ENCODE data around the gene ATXN10. TPM values are rescaled to one million over a fixed set of nuclear protein-coding genes. Genes with fewer than 3 reads are reported as not detected.

The ATXN10 gene
- total RNA-seq, 1 experiment from 2014 or later: 135 TPM

DNA sequence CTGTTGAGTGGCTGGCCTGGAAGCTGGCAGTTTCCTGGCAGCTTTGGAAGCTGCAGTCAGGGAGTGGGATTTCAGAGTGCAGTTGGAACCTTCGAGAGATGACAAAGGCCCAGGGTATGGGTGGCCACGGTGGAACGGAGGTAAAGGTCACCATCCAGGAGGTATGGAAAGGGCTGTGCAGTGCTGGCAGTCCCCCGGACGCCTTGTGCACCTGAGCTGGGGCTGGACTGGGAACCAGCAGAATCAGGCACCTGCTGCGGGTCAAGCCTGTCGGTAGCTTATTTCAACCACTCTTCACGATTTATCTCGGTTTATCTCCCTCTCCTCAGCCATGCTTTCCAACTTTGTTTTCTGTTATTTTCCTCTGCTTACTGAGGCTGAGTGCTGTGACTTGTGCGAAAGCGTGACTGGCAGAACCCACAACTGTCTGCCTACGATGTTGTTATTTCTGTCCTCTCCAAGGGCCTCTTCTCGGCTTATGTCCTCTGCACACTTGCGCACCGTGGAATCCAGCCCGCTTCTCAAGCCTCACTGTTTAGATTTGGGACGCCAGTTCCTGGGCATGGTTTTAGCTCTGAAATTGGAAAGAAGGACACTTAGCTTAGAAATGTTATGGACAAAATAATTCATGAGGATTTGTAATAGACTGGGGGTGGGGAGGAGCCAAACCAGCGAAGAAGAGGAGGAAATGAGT is 24.0 kb upstream of the ATXN10 start (continued):
- TF ChIP-seq RAD21 (IDR thresholded peaks at IDR 0.05; ENCODE audit: low read depth): no peak
- TF ChIP-seq EZH2phosphoT487 (IDR thresholded peaks at IDR 0.05; ENCODE audit: borderline replicate concordance): no peak

DNA sequence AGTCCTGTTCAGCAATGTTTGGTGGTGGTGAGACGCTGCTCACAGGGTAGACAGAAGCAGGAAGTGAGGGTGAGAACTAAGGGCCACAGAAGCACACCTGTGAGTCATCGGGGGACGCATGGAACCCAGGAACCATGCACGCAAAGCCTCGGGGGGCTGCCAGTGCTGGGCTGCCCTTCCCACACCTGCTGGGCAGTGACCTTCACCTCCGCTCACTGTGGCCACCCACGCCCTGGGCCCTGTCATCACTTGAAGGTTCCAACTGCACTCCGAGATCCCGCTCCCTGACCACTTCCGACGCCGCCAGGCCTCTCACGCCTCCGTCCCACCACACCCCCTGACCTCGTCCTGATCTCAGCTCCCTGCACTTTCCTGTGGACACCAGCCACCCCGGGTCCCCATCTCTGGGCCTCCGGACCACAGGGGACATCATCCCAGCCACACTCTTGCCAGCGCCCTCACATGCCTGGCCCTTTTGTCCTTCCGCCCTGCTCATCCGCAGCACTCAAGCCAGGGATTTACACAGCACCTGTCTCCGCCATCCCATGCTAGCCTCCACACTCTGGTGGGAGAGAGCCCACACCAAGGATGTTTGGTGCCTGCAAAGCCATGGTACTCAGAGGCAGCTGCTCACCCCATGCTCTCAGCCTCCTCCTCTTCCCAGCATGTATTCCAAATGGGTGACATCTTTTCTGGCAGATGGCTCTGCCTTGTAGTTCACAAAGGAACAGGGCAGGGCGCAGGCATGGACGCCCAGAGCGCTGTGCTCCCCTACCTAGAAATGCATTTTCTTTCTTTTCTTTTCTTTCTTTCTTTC is 23.1 kb upstream of the ATXN10 start:
- no TSS peak for BruUV-seq (replicated peaks)
- ChIA-PET RAD21 (ENCODE audit: low non-redundant PET in 1 of 2, low total read pairs in 2 of 2, uncharacterized antibody in 2 of 2, unreplicated experiment in 2 of 2) (interaction anchor here in 1 of 2 experiments (0.7 kb wide), 1 partner anchor 25 kb away, joined by 5 read pairs; no protein-coding TSS in a partner anchor), POLR2A (no interaction called here), CTCF (interaction anchor here (0.7 to 1.1 kb wide), 2 partner anchors 184 to 1966 kb away, joined by 3 read pairs; no protein-coding TSS in a partner anchor)
- intact Hi-C loops (cut with micrococcal nuclease): loop anchor here (10.0 kb wide), 1 partner anchor 216 kb away; no protein-coding TSS in a partner anchor
- H2AFZ ChIP-seq (ENCODE audit: low read depth, low read length, poor library complexity, severe bottlenecking): no peak overlapping the region
- TF ChIP-seq SP1 (IDR thresholded peaks at IDR 0.05; ENCODE audit: low read depth): no peak
- TF ChIP-seq ZFX (IDR thresholded peaks at IDR 0.05): no peak
- TF ChIP-seq EGR1 (IDR thresholded peaks at IDR 0.05; ENCODE audit: low read depth): no peak
- TF ChIP-seq, protein P1, sequence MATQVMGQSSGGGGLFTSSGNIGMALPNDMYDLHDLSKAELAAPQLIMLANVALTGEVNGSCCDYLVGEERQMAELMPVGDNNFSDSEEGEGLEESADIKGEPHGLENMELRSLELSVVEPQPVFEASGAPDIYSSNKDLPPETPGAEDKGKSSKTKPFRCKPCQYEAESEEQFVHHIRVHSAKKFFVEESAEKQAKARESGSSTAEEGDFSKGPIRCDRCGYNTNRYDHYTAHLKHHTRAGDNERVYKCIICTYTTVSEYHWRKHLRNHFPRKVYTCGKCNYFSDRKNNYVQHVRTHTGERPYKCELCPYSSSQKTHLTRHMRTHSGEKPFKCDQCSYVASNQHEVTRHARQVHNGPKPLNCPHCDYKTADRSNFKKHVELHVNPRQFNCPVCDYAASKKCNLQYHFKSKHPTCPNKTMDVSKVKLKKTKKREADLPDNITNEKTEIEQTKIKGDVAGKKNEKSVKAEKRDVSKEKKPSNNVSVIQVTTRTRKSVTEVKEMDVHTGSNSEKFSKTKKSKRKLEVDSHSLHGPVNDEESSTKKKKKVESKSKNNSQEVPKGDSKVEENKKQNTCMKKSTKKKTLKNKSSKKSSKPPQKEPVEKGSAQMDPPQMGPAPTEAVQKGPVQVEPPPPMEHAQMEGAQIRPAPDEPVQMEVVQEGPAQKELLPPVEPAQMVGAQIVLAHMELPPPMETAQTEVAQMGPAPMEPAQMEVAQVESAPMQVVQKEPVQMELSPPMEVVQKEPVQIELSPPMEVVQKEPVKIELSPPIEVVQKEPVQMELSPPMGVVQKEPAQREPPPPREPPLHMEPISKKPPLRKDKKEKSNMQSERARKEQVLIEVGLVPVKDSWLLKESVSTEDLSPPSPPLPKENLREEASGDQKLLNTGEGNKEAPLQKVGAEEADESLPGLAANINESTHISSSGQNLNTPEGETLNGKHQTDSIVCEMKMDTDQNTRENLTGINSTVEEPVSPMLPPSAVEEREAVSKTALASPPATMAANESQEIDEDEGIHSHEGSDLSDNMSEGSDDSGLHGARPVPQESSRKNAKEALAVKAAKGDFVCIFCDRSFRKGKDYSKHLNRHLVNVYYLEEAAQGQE (IDR thresholded peaks at IDR 0.05; ENCODE audit: low read depth): no peak
- TF ChIP-seq YY1 (IDR thresholded peaks at IDR 0.05; ENCODE audit: extremely low read depth, insufficient replicate concordance, low read depth, low read length): no peak
- TF ChIP-seq RAD21 (IDR thresholded peaks at IDR 0.05; ENCODE audit: low read depth): no peak
- no peak for TF ChIP-seq JUND (IDR thresholded peaks at IDR 0.05)
- no peaks in the 10 kb centered on the region for H3K9me3 ChIP-seq (ENCODE audit: control insufficient read depth in 1 of 2, insufficient read depth in 1 of 2, low read depth in 1 of 2, low read length in 2 of 2)
- H3K4me1 ChIP-seq (ENCODE audit: control insufficient read depth in 1 of 2, insufficient read depth in 2 of 2, low read length in 2 of 2): peaks cover 0 to 15% of the 10 kb centered on the region in 2 experiments; a peak in 3 of 4 replicates
- H3K27me3 ChIP-seq (ENCODE audit: insufficient read depth, low read length): no peaks in the 10 kb centered on the region
- H3K36me3 ChIP-seq (ENCODE audit: control insufficient read depth in 1 of 2, insufficient read depth in 2 of 2, low read length in 2 of 2): no peaks in the 10 kb centered on the region
- H3K4me2 ChIP-seq (ENCODE audit: low read length): no peak overlapping the region
- ATAC-seq (no peak), DNase-seq (ENCODE audit: low read depth, low spot score) (no peak)
- H3K9me2 ChIP-seq (ENCODE audit: insufficient read depth): no peaks in the 10 kb centered on the region
- H3K4me3 ChIP-seq (replicated peaks in 1 of 2; ENCODE audit: low read depth in 1 of 2, low read length in 2 of 2): no peak overlapping the region
- H3K9ac ChIP-seq (ENCODE audit: low read length): no peak overlapping the region
- no peaks in the 10 kb centered on the region for H3K79me2 ChIP-seq (ENCODE audit: insufficient read depth, low read length)
- H4K20me1 ChIP-seq (ENCODE audit: insufficient read depth): no peaks in the 10 kb centered on the region
- H3K27ac ChIP-seq (ENCODE audit: low read depth, low read length): no peak overlapping the region
